Keratinocyte (primary cell): ENCODE measurements around the gene HRAS.

Experiments used
- EZH2 ChIP-seq: IDR thresholded peaks from one replicate; pipeline ENCODE4 v1.6.1; 2012; ENCODE audit warnings: inconsistent platforms, mild to moderate bottlenecking, low read length, moderate library complexity
- TF ChIP-seq, protein P1 (sequence below), 3 experiments: IDR thresholded peaks in 1 of 3; conservative IDR thresholded peaks in 1 of 3; optimal IDR thresholded peaks in 1 of 3; 2 replicates in 2 of 3; 3 replicates in 1 of 3; pipeline versions ENCODE3 to v1.5.1; 2011; ENCODE audit warnings: low read length in 3 of 3, mild to moderate bottlenecking in 3 of 3, moderate library complexity in 2 of 3, control low read depth in 1 of 3, inconsistent platforms in 1 of 3; ENCODE audit not compliant: insufficient read depth in 2 of 3; ENCODE audit errors: extremely low read depth in 1 of 3

DNA sequence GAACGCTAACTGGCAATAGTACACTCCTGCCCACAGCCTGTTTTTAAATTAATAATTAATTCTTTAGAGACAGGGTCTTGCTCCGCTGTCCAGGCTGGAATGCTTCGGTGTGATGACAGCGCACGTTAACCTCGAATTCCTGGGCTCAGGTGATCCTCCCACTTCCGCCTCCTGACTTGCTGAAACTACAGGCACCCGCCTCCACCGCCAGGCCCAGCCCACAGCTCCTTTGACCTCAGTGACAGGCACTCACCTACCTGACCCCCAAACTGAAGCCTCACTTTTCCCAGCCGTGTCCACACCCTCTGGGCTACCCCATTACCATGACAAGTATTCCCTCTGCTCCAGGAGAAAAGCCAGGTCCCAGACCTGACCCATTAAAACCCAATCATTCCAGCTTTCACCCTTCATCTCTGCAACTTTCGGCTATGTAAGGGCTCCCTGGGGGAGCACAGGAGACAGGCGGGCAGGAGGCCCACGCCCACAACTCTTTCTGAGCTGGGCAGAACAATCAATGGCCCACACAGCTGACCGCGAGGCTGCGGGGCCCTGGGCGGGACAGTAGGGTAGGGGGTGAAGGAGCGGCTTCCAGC lies 24.4 kb upstream of the HRAS start:
- TF ChIP-seq, protein P1, sequence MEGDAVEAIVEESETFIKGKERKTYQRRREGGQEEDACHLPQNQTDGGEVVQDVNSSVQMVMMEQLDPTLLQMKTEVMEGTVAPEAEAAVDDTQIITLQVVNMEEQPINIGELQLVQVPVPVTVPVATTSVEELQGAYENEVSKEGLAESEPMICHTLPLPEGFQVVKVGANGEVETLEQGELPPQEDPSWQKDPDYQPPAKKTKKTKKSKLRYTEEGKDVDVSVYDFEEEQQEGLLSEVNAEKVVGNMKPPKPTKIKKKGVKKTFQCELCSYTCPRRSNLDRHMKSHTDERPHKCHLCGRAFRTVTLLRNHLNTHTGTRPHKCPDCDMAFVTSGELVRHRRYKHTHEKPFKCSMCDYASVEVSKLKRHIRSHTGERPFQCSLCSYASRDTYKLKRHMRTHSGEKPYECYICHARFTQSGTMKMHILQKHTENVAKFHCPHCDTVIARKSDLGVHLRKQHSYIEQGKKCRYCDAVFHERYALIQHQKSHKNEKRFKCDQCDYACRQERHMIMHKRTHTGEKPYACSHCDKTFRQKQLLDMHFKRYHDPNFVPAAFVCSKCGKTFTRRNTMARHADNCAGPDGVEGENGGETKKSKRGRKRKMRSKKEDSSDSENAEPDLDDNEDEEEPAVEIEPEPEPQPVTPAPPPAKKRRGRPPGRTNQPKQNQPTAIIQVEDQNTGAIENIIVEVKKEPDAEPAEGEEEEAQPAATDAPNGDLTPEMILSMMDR (optimal IDR thresholded peaks at IDR 0.05 in 1 of 3, IDR thresholded peaks at IDR 0.05 in 1 of 3, conservative IDR thresholded peaks at IDR 0.05 in 1 of 3; ENCODE audit: extremely low read depth in 1 of 3, insufficient read depth in 2 of 3, low read length in 3 of 3) = no peak
- TF ChIP-seq EZH2 = no peak
